Activated naive CD4-positive, alpha-beta T cell treated with anti-CD3 and anti-CD28 coated beads, Interleukin-2, amount 10 ng/mL, durations not matched to agents 7 days and 5 days (primary cell): ENCODE data around the gene PDGFD.

ENCODE experiments used
- CTCF ChIA-PET: fragments of 350-600 bp; sonication (Branson Sonifier 250); formaldehyde crosslinking; loops from one replicate; lab custom pipeline; 2021; ENCODE audit warnings: antibody characterized with exemption; lab: Charles Lee
- DNase-seq: peaks from one replicate; pipeline ENCODE4 v3.0.0-alpha.2; 2020
- H3K27ac Mint-ChIP-seq: one replicate; pipeline ENCODE4 v1.8.0; 2021; ENCODE audit warnings: mild to moderate bottlenecking, moderate library complexity, mixed read lengths
- H3K27me3 Mint-ChIP-seq: one replicate; pipeline ENCODE4 v1.8.0; 2021; ENCODE audit warnings: mild to moderate bottlenecking, mixed read lengths
- H3K36me3 Mint-ChIP-seq: one replicate; pipeline ENCODE4 v1.8.0; 2021; ENCODE audit warnings: mixed read lengths
- H3K4me1 Mint-ChIP-seq: one replicate; pipeline ENCODE4 v1.8.0; 2021; ENCODE audit warnings: mixed read lengths
- H3K4me3 Mint-ChIP-seq: one replicate; pipeline ENCODE4 v1.8.0; 2021; ENCODE audit warnings: mild to moderate bottlenecking, moderate library complexity, mixed read lengths
- H3K9me3 Mint-ChIP-seq: one replicate; pipeline ENCODE4 v1.8.0; 2021; ENCODE audit warnings: mixed read lengths

Gene PDGFD

GRCh38 chr11:103944251-103944940, 219.6 kb downstream of the PDGFD start:
- H3K27ac Mint-ChIP-seq, result no peak overlapping the region
- H3K4me1 Mint-ChIP-seq, result no peaks in the 10 kb centered on the region
- no peaks in the 10 kb centered on the region for H3K27me3 Mint-ChIP-seq
- H3K36me3 Mint-ChIP-seq, result no peaks in the 10 kb centered on the region
- no peak overlapping the region for H3K4me3 Mint-ChIP-seq
- no peak for DNase-seq
- CTCF ChIA-PET, result no interaction called here
- no peaks in the 10 kb centered on the region for H3K9me3 Mint-ChIP-seq

- Mint-ChIP-seq H3K4me3 (no peak overlapping the region), H3K27me3 (no peaks in the 10 kb centered on the region)
These were observed 221.3 kb downstream of the PDGFD start for GRCh38 chr11:103942646-103943045.

GRCh38 chr11:103940551-103940950, 223.4 kb downstream of the PDGFD start:
- H3K27me3 Mint-ChIP-seq, result no peaks in the 10 kb centered on the region
- H3K4me3 Mint-ChIP-seq, result no peak overlapping the region
- H3K4me1 Mint-ChIP-seq, result no peaks in the 10 kb centered on the region
- H3K27ac Mint-ChIP-seq, result no peak overlapping the region
- no peaks in the 10 kb centered on the region for H3K9me3 Mint-ChIP-seq
- no peaks in the 10 kb centered on the region for H3K36me3 Mint-ChIP-seq
- DNase-seq, result no peak
- CTCF ChIA-PET, result no interaction called here

More at GRCh38 chr11:103942646-103943045, 221.3 kb downstream of the PDGFD start:
- H3K9me3 Mint-ChIP-seq, result no peaks in the 10 kb centered on the region
- H3K27ac Mint-ChIP-seq, result no peak overlapping the region
- CTCF ChIA-PET, result no interaction called here
- no peaks in the 10 kb centered on the region for H3K36me3 Mint-ChIP-seq
- H3K4me1 Mint-ChIP-seq, result no peaks in the 10 kb centered on the region
- no peak for DNase-seq

GRCh38 chr11:103939694-103940093, 224.3 kb downstream of the PDGFD start:
- CTCF ChIA-PET, result no interaction called here
- no peaks in the 10 kb centered on the region for H3K27me3 Mint-ChIP-seq
- no peaks in the 10 kb centered on the region for H3K36me3 Mint-ChIP-seq
- DNase-seq, result no peak
- no peak overlapping the region for H3K4me3 Mint-ChIP-seq
- no peaks in the 10 kb centered on the region for H3K4me1 Mint-ChIP-seq
- H3K27ac Mint-ChIP-seq, result no peak overlapping the region
- H3K9me3 Mint-ChIP-seq, result no peaks in the 10 kb centered on the region

GRCh38 chr11:103936059-103936458, 227.9 kb downstream of the PDGFD start:
- Mint-ChIP-seq H3K9me3 (no peaks in the 10 kb centered on the region), H3K27me3 (no peaks in the 10 kb centered on the region), H3K27ac (no peak overlapping the region), H3K36me3 (no peaks in the 10 kb centered on the region), H3K4me1 (no peaks in the 10 kb centered on the region), H3K4me3 (no peak overlapping the region)
- CTCF ChIA-PET, result no interaction called here
- no peak for DNase-seq

- no peak overlapping the region for H3K4me3 Mint-ChIP-seq
- no peak overlapping the region for H3K27ac Mint-ChIP-seq
- DNase-seq, result no peak
- no peaks in the 10 kb centered on the region for H3K4me1 Mint-ChIP-seq
- H3K36me3 Mint-ChIP-seq, result no peaks in the 10 kb centered on the region
- CTCF ChIA-PET, result no interaction called here
- no peaks in the 10 kb centered on the region for H3K27me3 Mint-ChIP-seq
- H3K9me3 Mint-ChIP-seq, result no peaks in the 10 kb centered on the region
These were observed 228.7 kb downstream of the PDGFD start for GRCh38 chr11:103935219-103935618.

- no peaks in the 10 kb centered on the region for H3K27me3 Mint-ChIP-seq
- CTCF ChIA-PET, result no interaction called here
- DNase-seq, result no peak
- no peak overlapping the region for H3K27ac Mint-ChIP-seq
- H3K4me1 Mint-ChIP-seq, result no peaks in the 10 kb centered on the region
- no peaks in the 10 kb centered on the region for H3K9me3 Mint-ChIP-seq
- no peak overlapping the region for H3K4me3 Mint-ChIP-seq
- no peaks in the 10 kb centered on the region for H3K36me3 Mint-ChIP-seq
These were observed 234.6 kb downstream of the PDGFD start for GRCh38 chr11:103929170-103929903.

GRCh38 chr11:103928802-103929161, 235.2 kb downstream of the PDGFD start:
- Mint-ChIP-seq H3K36me3 (no peaks in the 10 kb centered on the region), H3K27me3 (no peaks in the 10 kb centered on the region), H3K27ac (no peak overlapping the region), H3K9me3 (no peaks in the 10 kb centered on the region), H3K4me3 (no peak overlapping the region), H3K4me1 (no peaks in the 10 kb centered on the region)
- CTCF ChIA-PET, result no interaction called here
- no peak for DNase-seq

- Mint-ChIP-seq H3K9me3 (no peaks in the 10 kb centered on the region), H3K27me3 (no peaks in the 10 kb centered on the region), H3K4me3 (no peak overlapping the region), H3K36me3 (no peaks in the 10 kb centered on the region), H3K4me1 (no peaks in the 10 kb centered on the region), H3K27ac (no peak overlapping the region)
- CTCF ChIA-PET, result no interaction called here
- DNase-seq, result no peak
These were observed 235.7 kb downstream of the PDGFD start for GRCh38 chr11:103928040-103928801.

GRCh38 chr11:103927535-103927934, 236.4 kb downstream of the PDGFD start:
- no peak overlapping the region for H3K27ac Mint-ChIP-seq
- H3K9me3 Mint-ChIP-seq, result no peaks in the 10 kb centered on the region
- CTCF ChIA-PET, result no interaction called here
- H3K4me3 Mint-ChIP-seq, result no peak overlapping the region
- no peaks in the 10 kb centered on the region for H3K27me3 Mint-ChIP-seq
- H3K36me3 Mint-ChIP-seq, result no peaks in the 10 kb centered on the region
- no peak for DNase-seq
- no peaks in the 10 kb centered on the region for H3K4me1 Mint-ChIP-seq

- no peak overlapping the region for H3K4me3 Mint-ChIP-seq
- no peaks in the 10 kb centered on the region for H3K4me1 Mint-ChIP-seq
- no peak overlapping the region for H3K27ac Mint-ChIP-seq
- CTCF ChIA-PET, result no interaction called here
- no peaks in the 10 kb centered on the region for H3K9me3 Mint-ChIP-seq
- DNase-seq, result no peak
- no peaks in the 10 kb centered on the region for H3K27me3 Mint-ChIP-seq
- H3K36me3 Mint-ChIP-seq, result no peaks in the 10 kb centered on the region
These were observed 237.0 kb downstream of the PDGFD start for GRCh38 chr11:103926990-103927389.

GRCh38 chr11:103924166-103925013, 239.6 kb downstream of the PDGFD start:
- no peak overlapping the region for H3K4me3 Mint-ChIP-seq
- no peaks in the 10 kb centered on the region for H3K27me3 Mint-ChIP-seq
- no peak for DNase-seq
- no peaks in the 10 kb centered on the region for H3K4me1 Mint-ChIP-seq
- H3K36me3 Mint-ChIP-seq, result no peaks in the 10 kb centered on the region
- no peak overlapping the region for H3K27ac Mint-ChIP-seq
- no peaks in the 10 kb centered on the region for H3K9me3 Mint-ChIP-seq
- CTCF ChIA-PET, result no interaction called here

GRCh38 chr11:103923451-103923931, 240.5 kb downstream of the PDGFD start:
- Mint-ChIP-seq H3K9me3 (no peaks in the 10 kb centered on the region), H3K27ac (no peak overlapping the region), H3K4me1 (no peaks in the 10 kb centered on the region), H3K36me3 (no peaks in the 10 kb centered on the region), H3K27me3 (no peaks in the 10 kb centered on the region), H3K4me3 (no peak overlapping the region)
- DNase-seq, result no peak
- CTCF ChIA-PET, result no interaction called here

- Mint-ChIP-seq H3K27me3 (no peaks in the 10 kb centered on the region), H3K9me3 (peaks cover 3% of the 10 kb centered on the region), H3K4me1 (no peaks in the 10 kb centered on the region), H3K27ac (no peak overlapping the region), H3K4me3 (no peak overlapping the region), H3K36me3 (no peaks in the 10 kb centered on the region)
- CTCF ChIA-PET, result no interaction called here
- DNase-seq, result no peak
These were observed 243.0 kb downstream of the PDGFD start for GRCh38 chr11:103920933-103921332.
